ENCODE measurements around the gene GNA14.

DNA sequence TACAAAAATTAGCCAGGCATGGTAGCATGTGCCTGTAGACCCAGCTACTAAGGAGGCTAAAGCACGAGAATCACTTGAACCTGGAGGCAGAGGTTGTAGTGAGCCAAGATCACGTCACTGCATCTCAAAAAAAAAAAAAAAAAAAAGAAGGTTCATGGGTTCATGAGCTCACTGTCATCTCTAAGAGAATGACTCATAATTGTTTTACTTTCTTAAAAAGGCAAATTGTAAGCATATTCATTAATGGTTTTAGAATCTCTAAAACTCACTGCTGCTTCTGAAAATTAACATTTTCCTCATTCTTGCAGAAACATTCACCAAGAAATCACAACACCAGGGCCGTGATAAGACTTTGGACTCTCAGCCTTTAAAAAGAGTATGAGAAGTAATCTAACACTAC is 103.6 kb downstream of the GNA14 start:
- TF ChIP-seq, protein P1, sequence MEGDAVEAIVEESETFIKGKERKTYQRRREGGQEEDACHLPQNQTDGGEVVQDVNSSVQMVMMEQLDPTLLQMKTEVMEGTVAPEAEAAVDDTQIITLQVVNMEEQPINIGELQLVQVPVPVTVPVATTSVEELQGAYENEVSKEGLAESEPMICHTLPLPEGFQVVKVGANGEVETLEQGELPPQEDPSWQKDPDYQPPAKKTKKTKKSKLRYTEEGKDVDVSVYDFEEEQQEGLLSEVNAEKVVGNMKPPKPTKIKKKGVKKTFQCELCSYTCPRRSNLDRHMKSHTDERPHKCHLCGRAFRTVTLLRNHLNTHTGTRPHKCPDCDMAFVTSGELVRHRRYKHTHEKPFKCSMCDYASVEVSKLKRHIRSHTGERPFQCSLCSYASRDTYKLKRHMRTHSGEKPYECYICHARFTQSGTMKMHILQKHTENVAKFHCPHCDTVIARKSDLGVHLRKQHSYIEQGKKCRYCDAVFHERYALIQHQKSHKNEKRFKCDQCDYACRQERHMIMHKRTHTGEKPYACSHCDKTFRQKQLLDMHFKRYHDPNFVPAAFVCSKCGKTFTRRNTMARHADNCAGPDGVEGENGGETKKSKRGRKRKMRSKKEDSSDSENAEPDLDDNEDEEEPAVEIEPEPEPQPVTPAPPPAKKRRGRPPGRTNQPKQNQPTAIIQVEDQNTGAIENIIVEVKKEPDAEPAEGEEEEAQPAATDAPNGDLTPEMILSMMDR (conservative IDR thresholded peaks at IDR 0.05), result no peak
- no peak for TF ChIP-seq EZH2 (IDR thresholded peaks at IDR 0.05; ENCODE audit: low read depth)

Data from PC-9 (cell line).